Measurements from ENCODE around the gene PBXIP1. TPM values are rescaled to one million over a fixed set of nuclear protein-coding genes. Genes with fewer than 3 reads are reported as not detected.

The PBXIP1 gene
- total RNA-seq, 1 donor from 2014 or later: 29.9 TPM

DNA sequence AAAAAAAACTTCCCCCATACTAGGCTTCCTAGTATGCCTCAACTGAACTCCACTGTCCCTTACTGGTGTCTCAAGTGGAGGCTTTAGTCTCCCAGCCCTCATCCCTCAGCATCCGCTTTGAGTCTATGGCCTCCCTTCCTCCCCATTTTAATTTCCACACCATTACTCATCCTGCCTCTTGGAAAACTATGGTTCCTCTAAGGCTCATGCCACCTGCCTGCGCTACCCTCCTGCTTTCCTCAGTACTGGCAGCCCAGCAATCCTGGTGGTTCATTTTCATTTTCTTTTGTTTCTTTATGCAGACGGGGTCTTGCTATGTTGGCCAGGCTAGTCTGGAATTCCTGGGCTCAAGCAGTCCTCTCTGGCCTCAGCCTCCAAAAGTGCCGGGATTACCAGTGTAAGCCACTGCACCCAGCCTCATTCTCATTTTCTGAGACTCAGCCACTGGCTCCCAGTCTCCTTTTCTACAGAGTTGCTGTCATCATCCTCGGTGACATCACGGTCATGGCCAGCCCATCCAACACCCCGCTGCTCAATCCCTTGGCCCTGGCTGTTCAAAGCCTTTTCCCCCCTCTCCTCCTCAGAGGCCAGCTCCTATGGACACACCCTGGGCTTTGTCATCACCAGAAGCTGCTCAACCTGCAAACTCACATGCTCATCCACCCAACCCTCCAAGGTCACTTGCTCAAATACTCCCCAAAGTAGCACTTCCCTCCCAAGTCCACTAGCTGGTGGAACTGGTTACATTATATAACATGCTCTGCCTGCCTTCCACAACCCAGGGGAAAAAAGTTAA, 17.1 kb downstream of the PBXIP1 start:
- no peak for TF ChIP-seq CTCF (IDR thresholded peaks at IDR 0.05; ENCODE audit: partially characterized antibody, unreplicated experiment)
- peaks cover 23% of the 10 kb centered on the region for H3K4me1 Mint-ChIP-seq (ENCODE audit: low read depth, unreplicated experiment)
- peak overlapping the region; percentile 36 for H3K27ac Mint-ChIP-seq (ENCODE audit: unreplicated experiment)
- no peak for DNase-seq
- H3K36me3 Mint-ChIP-seq (ENCODE audit: unreplicated experiment): no peaks in the 10 kb centered on the region
- H3K9me3 Mint-ChIP-seq (ENCODE audit: unreplicated experiment): peaks cover 3% of the 10 kb centered on the region
- peak overlapping the region; percentile 18 for H3K4me3 Mint-ChIP-seq (ENCODE audit: unreplicated experiment)
- peaks cover 2% of the 10 kb centered on the region for H3K27me3 Mint-ChIP-seq (ENCODE audit: unreplicated experiment)

- Mint-ChIP-seq H3K4me3 (ENCODE audit: unreplicated experiment) (peak overlapping the region; percentile 99), H3K27ac (ENCODE audit: unreplicated experiment) (peak overlapping the region; percentile 99), H3K9me3 (ENCODE audit: unreplicated experiment) (peaks cover 3% of the 10 kb centered on the region), H3K27me3 (ENCODE audit: unreplicated experiment) (peaks cover 2% of the 10 kb centered on the region), H3K4me1 (ENCODE audit: low read depth, unreplicated experiment) (peaks cover 20% of the 10 kb centered on the region), H3K36me3 (ENCODE audit: unreplicated experiment) (no peaks in the 10 kb centered on the region)
- no peak for DNase-seq
- TF ChIP-seq CTCF (IDR thresholded peaks at IDR 0.05; ENCODE audit: partially characterized antibody, unreplicated experiment): no peak
Measured at GRCh38 chr1:154937988-154938386, 17.9 kb downstream of the PBXIP1 start.

DNA sequence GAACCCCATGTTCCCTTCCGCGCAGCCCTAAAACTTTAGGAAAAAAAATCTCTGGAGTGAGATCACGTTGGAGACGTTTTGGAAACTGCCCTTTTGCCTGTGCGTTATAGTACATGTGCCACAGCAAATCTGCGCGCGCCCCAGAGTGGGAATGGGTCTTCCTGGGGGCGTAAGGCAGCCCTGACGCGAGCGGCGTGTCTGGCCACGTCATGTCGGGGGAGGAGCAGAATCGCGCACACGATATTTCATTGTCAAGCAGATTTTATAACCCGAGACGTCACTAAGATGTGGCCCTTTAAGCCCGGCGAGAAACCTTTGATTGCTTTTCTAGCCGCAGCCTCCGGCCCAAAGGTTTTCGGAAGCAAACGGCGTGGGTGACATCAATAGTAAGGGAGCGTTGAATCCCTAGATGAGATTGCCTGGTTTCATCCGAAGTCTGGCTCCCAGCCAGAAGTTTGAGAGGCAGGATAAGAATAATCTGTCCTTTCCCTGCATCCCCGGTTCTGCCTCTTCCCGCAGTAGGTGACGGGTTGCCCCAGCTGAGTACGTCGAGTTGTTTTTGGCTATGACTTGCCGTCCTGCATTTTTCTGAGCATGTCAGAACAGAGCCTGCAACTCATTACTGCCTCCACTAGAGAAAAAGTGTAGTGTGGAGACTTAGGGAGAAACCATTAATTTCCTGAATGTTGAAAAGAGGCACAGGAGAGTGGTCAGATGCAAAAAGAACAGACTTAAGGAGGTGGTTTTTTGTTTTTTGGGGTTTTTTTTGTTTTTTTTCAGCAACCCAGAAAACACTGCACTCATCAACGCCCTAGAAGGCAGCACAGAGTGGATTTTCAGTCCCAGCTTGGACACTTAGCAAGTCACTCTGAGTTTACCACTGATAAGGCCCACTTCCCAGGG, 18.6 kb downstream of the PBXIP1 start:
- Mint-ChIP-seq H3K27ac (ENCODE audit: unreplicated experiment) (peak overlapping the region; percentile 99), H3K36me3 (ENCODE audit: unreplicated experiment) (no peaks in the 10 kb centered on the region), H3K4me1 (ENCODE audit: low read depth, unreplicated experiment) (peaks cover 20% of the 10 kb centered on the region), H3K4me3 (ENCODE audit: unreplicated experiment) (peak overlapping the region; percentile 99), H3K27me3 (ENCODE audit: unreplicated experiment) (peaks cover 2% of the 10 kb centered on the region), H3K9me3 (ENCODE audit: unreplicated experiment) (peaks cover 3% of the 10 kb centered on the region)
- peak; percentile 8 for TF ChIP-seq CTCF (IDR thresholded peaks at IDR 0.05; ENCODE audit: partially characterized antibody, unreplicated experiment)
- DNase-seq: peak; percentile 82

DNA sequence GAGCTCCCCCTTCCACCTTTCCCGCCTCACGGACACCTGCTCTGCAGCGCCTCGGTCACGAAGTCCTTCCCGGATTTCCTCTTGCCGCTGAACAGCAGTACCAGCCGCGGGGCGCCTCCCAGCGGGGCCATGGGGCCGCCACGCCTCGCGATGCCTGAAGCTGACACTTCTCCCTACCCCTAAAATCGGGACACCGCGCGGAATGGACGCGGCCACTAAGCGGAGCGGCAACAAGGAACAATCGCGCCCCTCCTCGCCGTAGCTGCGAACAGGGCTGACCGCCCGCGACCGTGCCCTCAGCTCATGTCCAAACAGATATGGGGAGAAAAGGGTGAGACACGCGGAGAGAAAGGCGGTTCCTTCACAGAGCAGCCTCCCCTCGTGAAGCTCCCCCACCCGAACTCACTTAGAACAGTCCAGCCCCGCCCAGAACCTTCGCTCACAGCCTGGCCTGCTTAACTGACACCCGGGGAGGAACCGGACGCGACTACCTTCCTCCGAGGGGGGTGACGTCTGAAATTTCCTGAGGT, 19.3 kb downstream of the PBXIP1 start, which contains the start of gene PMVK:
PMVK (minus strand) TSS at position 165 of the 530 bp plus-strand sequence; CDS start at position 131, 34 bp downstream.
- no peaks in the 10 kb centered on the region for H3K36me3 Mint-ChIP-seq (ENCODE audit: unreplicated experiment)
- peak within 1 kb of the TSS; percentile 99 for H3K4me3 Mint-ChIP-seq (ENCODE audit: unreplicated experiment)
- DNase-seq: peak; percentile 91
- H3K27ac Mint-ChIP-seq (ENCODE audit: unreplicated experiment): peak within 1 kb of the TSS; percentile 99
- H3K27me3 Mint-ChIP-seq (ENCODE audit: unreplicated experiment): peaks cover 2% of the 10 kb centered on the region
- peaks cover 3% of the 10 kb centered on the region for H3K9me3 Mint-ChIP-seq (ENCODE audit: unreplicated experiment)
- peaks cover 20% of the 10 kb centered on the region for H3K4me1 Mint-ChIP-seq (ENCODE audit: low read depth, unreplicated experiment)
- TF ChIP-seq CTCF (IDR thresholded peaks at IDR 0.05; ENCODE audit: partially characterized antibody, unreplicated experiment): no peak

Measured in glutamatergic neuron (in vitro differentiated cells).